HepG2 (cell line): ENCODE measurements around the gene MPC1. TPM values are rescaled to one million over a fixed set of nuclear protein-coding genes. Genes with fewer than 3 reads are reported as not detected.
A peak's percentile ranks its signal among the peaks of the same experiment; 100 is the strongest.

Experiments used
- AFF4 ChIP-seq: sonication (generic); formaldehyde crosslinking; IDR thresholded peaks from 2 replicates; pipeline ENCODE4 v1.4.0; 2020; ENCODE audit warnings: missing genetic modification reagents
- AGO1 ChIP-seq: fragments of 200-400 bp; formaldehyde crosslinking; IDR thresholded peaks from 2 replicates; pipeline ENCODE4 v1.6.1; 2017; ENCODE audit warnings: mild to moderate bottlenecking, low read depth, low read length, moderate library complexity; ENCODE audit not compliant: poor library complexity, severe bottlenecking
- KLF6 ChIP-seq: IDR thresholded peaks from 2 replicates; pipeline ENCODE4 v1.8.0; 2016; ENCODE audit warnings: missing biosample characterization, missing genetic modification reagents
- PHB2 ChIP-seq: fragments of 450-650 bp; IDR thresholded peaks from 2 replicates; pipeline ENCODE4 v1.6.1; 2018; ENCODE audit not compliant: partially characterized antibody
- SMARCE1 ChIP-seq: fragments of 450-650 bp; IDR thresholded peaks from 2 replicates; pipeline ENCODE4 v1.6.1; 2017; ENCODE audit warnings: borderline replicate concordance
- SNAPC5 ChIP-seq: sonication (generic); formaldehyde crosslinking; IDR thresholded peaks from 2 replicates; pipeline ENCODE4 v1.8.1; 2023; ENCODE audit warnings: mild to moderate bottlenecking, missing genetic modification reagents, borderline replicate concordance
- SNRNP70 ChIP-seq: fragments of 200-400 bp; formaldehyde crosslinking; IDR thresholded peaks from 2 replicates; pipeline ENCODE4 v1.6.1; 2017; ENCODE audit warnings: mild to moderate bottlenecking, low read depth, low read length, moderate library complexity
- SSRP1 ChIP-seq: IDR thresholded peaks from 2 replicates; pipeline ENCODE4 v1.6.1; 2016; ENCODE audit warnings: control low read depth
- TFDP1 ChIP-seq: IDR thresholded peaks from 2 replicates; pipeline ENCODE4 v1.6.1; 2016; ENCODE audit warnings: missing compliant biosample characterization, missing genetic modification reagents, borderline replicate concordance
- TRIM22 ChIP-seq: fragments of 450-650 bp; IDR thresholded peaks from 2 replicates; pipeline ENCODE4 v1.6.1; 2017
- TSC22D2 ChIP-seq: sonication (generic); formaldehyde crosslinking; IDR thresholded peaks from 2 replicates; pipeline ENCODE4 v1.5.1; 2020; ENCODE audit warnings: missing genetic modification reagents, mild to moderate bottlenecking, borderline replicate concordance
- ZMYM3 ChIP-seq: sonication (generic); formaldehyde crosslinking; IDR thresholded peaks from 2 replicates; pipeline ENCODE4 v1.5.1; 2020; ENCODE audit warnings: mild to moderate bottlenecking, missing genetic modification reagents
- ZNF17 ChIP-seq: sonication (generic); formaldehyde crosslinking; IDR thresholded peaks from 2 replicates; pipeline ENCODE4 v1.5.0; 2020; ENCODE audit warnings: mild to moderate bottlenecking, missing genetic modification reagents
- ZNF383 ChIP-seq: sonication (generic); formaldehyde crosslinking; IDR thresholded peaks from 2 replicates; pipeline ENCODE4 v1.4.0; 2020; ENCODE audit warnings: missing genetic modification reagents, mild to moderate bottlenecking, borderline replicate concordance
- ZNF552 ChIP-seq: sonication (generic); formaldehyde crosslinking; IDR thresholded peaks from 2 replicates; pipeline ENCODE4 v1.9.0; 2022; ENCODE audit warnings: missing genetic modification reagents, mild to moderate bottlenecking, borderline replicate concordance
- ZNF614 ChIP-seq: IDR thresholded peaks from 2 replicates; pipeline ENCODE4 v1.6.1; 2018; ENCODE audit warnings: missing biosample characterization, missing genetic modification reagents, inconsistent platforms, borderline replicate concordance
- ZNF639 ChIP-seq: conservative IDR thresholded peaks from 2 replicates; pipeline ENCODE4 v1.6.1; 2018; ENCODE audit warnings: missing genetic modification reagents
- ZNF777 ChIP-seq: sonication (generic); formaldehyde crosslinking; IDR thresholded peaks from 2 replicates; pipeline ENCODE4 v1.4.0; 2020; ENCODE audit warnings: missing genetic modification reagents
- ZNF800 ChIP-seq: sonication (generic); formaldehyde crosslinking; IDR thresholded peaks from 2 replicates; pipeline ENCODE4 v1.4.0; 2020; ENCODE audit warnings: missing genetic modification reagents
- polyA plus RNA-seq, 8 experiments: library from polyadenylated mRNA; depleted of rRNA in 3 of 8; stranded (reverse) in 7 of 8; unstranded in 1 of 8; fragments of >200 nt; fragmentation: Illumina TruSeq in 4 of 8; extraction: Trizol in 4 of 8; gene quantifications; 2 replicates each; pipeline versions ENCODE4 v1.2.1 to v1.2.3, GENCODE V29; 2011 to 2016; ENCODE audit warnings: low read depth in 4 of 8, missing spikeins in 1 of 8, mixed read lengths in 1 of 8; ENCODE audit not compliant: insufficient read depth in 1 of 8
- total RNA-seq, 5 experiments: library from RNA; depleted of rRNA; stranded (reverse); fragments of >200 nt; fragmentation: Illumina TruSeq; extraction: Trizol; gene quantifications; 2 replicates each; pipeline ENCODE4 v1.2.3, GENCODE V29; 2016; ENCODE audit warnings: low read depth in 1 of 5

MPC1 gene
- total and polyA plus RNA-seq, 2 of the 13 experiments (the other 11 are each of a cell fraction or from before 2014, with no cell fraction given) = 189 to 214 TPM

GRCh38 chr6:166342349-166343149 is 40.2 kb downstream of the MPC1 start, which contains the start of gene SFT2D1 (continued):
- TF ChIP-seq AFF4 (0 out of 2 replicates have a peak, but pooled peaks have one; percentile 79), SSRP1 (CRISPR knock-in tag) (no peak), ZNF552 (CRISPR knock-in tag) (peak; percentile 79), SMARCE1 (no peak), ZNF639 (peak; percentile 79; the same call in 1 of the 2 replicates), TFDP1 (peak; percentile 47; the same call in 1 of the 2 replicates), PHB2 (no peak), ZNF777 (CRISPR knock-in tag) (peak; percentile 53; the same call in 1 of the 2 replicates), TRIM22 (no peak), ZNF383 (CRISPR knock-in tag) (no peak), KLF6 (peak; percentile 94), ZNF614 (peak; percentile 58; the same call in 1 of the 2 replicates), ZNF17 (CRISPR knock-in tag) (no peak), TSC22D2 (peak; percentile 95), ZNF800 (CRISPR knock-in tag) (peak; percentile 83), ZMYM3 (CRISPR knock-in tag) (peak; percentile 90), SNAPC5 (CRISPR knock-in tag) (peak; percentile 29; the same call in 1 of the 2 replicates), AGO1 (peak; percentile 64), SNRNP70 (no peak)
